DMS79 (cell line): ENCODE results near the gene PALM.
"Not testable (repeated sequence)": the region's sequence is repeated elsewhere in the genome, so short reads cannot be mapped to it uniquely, and the experiment has no call there.

Experiments
- DNase-seq: peaks from one replicate; lab custom pipeline; 2025; lab: John Stamatoyannopoulos, UW

The PALM gene

DNA sequence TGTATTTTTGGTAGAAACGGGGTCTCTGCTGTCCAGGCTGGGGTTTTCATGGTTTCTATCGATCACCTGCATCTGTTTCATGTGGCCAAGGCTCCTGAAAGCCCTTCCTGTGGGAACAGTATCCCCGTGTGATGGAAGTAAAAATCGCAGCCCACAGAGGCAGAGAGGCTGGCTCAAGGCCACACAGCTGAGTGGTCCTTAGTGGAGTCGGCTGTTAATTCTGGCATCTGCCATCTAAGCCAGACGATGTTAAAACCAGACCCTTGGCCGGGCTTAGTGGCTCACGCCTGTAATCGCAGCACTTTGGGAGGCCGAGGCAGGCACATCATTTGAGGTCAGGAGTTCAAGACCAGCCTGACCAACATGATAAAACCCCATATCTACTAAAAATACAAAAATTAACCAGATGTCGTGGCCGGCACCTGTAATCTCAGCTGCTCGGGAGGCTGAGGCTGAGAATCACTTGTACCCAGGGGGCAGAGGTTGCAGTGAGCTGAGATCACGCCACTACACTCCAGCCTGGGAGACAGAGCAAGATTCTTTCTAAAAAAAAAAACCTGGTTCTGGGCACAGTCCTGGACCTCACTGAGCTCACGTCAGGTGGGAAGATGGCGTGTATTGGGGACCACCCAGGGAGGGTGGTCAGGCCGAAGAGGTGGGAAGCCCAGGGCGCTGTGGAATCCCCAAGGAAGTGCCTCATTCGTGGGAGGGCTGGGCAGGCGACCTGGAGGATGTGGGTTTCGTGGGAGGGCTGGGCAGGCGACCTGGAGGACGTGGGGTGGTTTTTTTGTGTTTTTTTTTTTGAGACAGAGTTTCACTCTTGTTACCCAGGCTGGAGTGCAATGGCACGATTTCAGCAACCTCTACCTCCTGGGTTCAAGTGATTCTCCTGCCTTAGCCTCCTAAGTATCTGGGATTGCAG, 23.7 kb downstream of the PALM start:
- DNase-seq, result no peak

- DNase-seq, result no peak
Observed at GRCh38 chr19:734716-735115, 26.0 kb downstream of the PALM start.

GRCh38 chr19:736125-736524, 27.4 kb downstream of the PALM start:
- DNase-seq, result no peak

DNA sequence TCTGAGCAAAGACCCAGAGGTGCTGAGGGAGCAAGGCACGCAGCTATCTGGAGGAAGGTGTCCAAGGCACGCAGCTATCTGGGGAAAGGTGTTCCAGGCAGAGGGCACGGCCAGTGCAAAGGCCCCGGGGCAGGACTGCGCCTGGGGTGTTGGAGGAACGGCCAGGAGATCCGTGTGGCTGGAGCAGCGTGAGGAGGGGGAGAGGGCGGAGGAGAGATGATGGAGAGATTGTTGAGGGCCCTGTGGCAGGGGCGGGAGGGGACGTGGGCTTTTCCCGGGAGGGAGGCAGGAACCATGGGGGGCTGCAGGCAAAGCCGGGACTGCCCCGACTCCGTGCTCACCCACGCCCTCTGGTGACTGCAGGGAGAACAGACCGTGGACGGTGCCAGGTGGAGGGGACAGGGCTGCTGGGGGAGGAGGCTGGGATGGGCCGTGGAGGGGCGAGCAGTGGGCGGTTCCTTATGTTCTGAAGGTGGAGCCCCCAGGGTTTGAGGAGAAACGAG, 28.9 kb downstream of the PALM start:
- DNase-seq, result no peak

DNA sequence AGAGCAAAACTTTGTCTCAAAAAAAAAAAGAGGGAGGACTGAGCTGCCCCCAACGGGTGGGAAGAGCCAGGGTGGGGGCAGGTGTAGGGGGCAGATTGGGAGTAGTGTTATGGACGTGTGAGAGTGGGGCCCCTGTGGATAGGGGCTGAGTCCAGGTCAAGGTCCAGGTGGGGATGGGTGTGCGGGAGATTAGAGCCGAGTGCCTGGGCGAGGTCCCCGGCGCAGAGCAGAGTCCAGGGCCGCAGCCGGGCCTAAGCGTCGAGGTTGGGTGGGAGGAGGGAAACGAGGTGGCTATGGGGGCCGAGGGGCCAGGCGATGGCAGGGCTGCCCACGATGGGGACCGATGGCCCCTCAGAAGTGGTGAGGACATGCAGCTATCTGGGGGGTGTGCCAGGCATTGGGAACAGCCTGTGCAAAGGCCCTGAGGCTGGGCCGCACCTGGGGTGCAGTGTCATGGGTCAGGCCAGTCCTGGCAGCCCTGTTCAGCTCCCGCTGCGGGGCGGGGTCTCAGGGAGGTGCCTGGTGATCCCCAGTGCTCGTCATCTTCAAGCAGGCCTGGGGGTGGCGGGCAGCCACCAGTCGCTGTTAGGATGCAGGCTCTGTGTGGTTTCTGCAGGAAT, 29.9 kb downstream of the PALM start:
- DNase-seq, result no peak

DNA sequence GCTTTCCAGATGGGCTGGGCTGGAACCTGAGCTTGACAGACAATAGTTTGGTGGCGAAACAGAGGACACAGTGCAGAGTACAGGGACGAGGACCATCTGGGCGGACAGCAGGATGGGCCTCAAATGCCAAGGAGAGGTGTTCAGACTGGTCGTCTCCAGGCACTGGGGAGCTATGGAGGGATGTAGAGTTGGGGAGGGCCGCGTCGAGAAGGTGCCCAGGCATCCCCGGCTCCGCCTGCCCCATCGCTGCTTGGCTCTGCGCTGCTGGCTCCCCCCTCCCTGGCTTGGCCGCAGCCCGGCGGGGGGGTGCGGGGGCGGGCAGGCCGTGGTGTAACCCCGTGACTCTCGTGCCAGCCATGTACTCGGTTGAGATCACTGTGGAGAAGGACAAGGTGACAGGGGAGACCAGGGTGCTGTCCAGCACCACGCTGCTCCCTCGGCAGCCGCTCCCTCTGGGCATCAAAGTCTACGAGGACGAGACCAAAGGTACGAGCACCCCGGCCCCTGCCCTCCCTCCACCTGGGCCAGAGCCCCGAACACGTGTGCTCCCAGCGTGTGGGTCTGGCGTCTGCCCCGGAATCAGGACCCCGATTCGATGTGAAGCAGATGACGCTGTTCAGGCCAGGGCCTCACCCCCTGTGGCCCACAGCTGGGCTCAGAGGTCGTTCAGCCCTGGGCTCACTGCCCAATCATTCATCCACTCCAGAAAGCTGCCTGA, 31.4 kb downstream of the PALM start:
- DNase-seq, result peak; percentile 40

GRCh38 chr19:740816-741505, 32.2 kb downstream of the PALM start:
- not testable (repeated sequence) for DNase-seq

DNA sequence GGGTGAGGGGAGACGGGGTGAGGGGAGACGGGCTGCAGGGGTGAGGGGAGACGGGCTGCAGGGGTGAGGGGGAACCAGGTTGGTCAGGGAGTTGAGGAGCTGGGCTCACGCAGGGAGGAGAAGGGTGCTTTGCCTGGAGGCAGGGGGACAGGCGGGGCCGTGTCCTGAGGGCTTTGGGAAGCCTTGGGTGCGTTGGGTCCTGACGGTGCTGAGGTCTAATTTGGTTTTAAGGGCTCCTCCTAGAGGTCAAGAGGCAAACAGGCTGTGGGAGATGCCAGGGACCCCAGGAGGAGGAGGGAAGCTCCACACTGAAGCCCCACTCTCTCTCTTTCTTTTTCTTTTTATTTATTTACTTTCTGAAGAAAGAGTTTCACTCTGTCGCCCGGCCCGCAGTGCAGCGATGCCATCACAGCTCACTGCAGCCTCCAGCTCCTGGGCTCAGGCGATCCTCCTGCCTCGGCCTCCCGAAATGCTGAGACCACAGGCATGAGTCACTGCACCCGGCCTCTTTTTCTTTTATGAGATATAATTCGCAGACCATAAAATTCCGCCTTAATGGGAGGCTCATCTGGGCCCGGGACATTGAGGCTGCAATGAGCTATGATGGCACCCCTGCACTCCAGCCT, 32.9 kb downstream of the PALM start:
- DNase-seq, result peak; percentile 3

- DNase-seq, result no peak
Observed at GRCh38 chr19:742540-743075, 33.9 kb downstream of the PALM start.

GRCh38 chr19:743168-743687, 34.5 kb downstream of the PALM start:
- peak; percentile 99 for DNase-seq

DNA sequence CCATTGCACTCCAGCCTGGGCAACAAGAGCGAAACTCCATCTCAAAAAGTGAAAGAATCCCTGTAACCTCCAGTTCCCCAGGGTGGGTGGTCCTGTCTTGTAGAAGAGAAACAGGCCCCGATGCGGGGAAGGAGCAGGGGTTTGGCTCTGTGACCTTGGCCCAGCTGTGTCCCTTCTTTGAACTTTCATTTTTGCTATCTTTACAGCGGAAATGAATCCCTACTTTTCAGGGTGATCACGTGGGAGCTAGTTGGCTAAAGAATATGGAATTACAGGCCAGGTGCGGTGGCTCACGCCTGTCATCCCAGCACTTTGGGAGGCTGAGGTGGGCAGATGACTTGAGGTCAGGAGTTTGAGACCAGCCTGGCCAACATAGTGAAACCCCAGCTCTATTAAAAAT, 36.4 kb downstream of the PALM start:
- not testable (repeated sequence) for DNase-seq

DNA sequence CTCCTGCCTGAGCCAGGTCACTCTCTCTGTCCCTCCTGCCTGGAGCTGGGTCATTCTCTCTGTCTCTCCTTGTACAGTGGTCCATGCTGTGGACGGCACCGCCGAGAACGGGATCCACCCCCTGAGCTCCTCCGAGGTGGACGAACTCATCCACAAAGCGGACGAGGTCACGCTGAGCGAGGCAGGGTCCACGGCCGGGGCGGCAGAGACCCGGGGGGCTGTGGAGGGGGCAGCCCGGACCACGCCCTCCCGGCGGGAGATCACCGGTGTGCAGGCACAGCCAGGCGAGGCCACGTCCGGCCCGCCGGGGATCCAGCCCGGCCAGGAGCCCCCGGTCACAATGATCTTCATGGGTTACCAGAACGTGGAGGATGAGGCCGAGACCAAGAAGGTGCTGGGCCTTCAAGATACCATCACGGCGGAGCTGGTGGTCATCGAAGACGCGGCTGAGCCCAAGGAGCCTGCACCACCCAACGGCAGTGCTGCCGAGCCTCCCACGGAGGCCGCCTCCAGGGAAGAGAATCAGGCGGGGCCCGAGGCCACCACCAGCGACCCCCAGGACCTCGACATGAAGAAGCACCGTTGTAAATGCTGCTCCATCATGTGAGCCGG, 37.6 kb downstream of the PALM start:
- DNase-seq, result no peak

- DNase-seq, result no peak
Observed at GRCh38 chr19:746956-747355, 38.2 kb downstream of the PALM start.

GRCh38 chr19:747432-748273, 38.9 kb downstream of the PALM start:
- no peak for DNase-seq

DNA sequence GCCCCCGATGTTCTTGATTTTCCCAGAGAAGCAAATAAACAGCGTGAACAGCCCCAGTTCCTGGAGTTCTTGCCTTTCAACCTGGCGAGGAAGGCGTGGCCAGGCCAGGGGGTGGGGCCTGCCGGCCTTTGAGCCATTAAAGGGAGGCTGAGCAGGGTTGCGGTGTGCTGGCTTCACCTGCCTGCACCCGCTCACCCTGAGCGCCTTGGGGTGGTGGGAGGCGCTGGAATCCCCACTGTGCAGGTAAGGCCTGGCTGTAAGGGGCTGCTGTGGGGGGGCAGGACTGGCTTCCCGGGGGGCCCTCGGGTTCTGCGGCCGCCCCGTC, 39.5 kb downstream of the PALM start:
- no peak for DNase-seq

DNA sequence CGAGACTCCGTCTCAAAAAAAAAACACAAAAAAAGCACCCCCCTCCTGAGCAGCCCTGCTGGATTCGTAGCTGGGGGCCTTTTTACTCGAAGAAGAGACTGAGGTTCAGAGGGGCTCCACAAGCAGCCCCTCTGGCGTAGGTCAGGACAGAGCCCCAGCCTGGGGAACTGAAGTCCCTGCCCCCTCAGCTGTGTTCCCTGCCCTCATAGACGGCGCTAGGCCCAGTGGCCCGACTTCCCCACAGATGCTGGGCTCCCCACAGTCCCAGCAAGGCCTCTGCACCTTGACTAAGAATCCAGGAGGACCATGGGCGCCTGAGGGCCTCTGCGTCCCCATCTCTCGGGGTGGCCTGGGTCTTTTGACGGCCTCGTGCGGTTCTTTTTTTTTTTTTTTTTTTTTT, 41.1 kb downstream of the PALM start:
- DNase-seq, result no peak

DNA sequence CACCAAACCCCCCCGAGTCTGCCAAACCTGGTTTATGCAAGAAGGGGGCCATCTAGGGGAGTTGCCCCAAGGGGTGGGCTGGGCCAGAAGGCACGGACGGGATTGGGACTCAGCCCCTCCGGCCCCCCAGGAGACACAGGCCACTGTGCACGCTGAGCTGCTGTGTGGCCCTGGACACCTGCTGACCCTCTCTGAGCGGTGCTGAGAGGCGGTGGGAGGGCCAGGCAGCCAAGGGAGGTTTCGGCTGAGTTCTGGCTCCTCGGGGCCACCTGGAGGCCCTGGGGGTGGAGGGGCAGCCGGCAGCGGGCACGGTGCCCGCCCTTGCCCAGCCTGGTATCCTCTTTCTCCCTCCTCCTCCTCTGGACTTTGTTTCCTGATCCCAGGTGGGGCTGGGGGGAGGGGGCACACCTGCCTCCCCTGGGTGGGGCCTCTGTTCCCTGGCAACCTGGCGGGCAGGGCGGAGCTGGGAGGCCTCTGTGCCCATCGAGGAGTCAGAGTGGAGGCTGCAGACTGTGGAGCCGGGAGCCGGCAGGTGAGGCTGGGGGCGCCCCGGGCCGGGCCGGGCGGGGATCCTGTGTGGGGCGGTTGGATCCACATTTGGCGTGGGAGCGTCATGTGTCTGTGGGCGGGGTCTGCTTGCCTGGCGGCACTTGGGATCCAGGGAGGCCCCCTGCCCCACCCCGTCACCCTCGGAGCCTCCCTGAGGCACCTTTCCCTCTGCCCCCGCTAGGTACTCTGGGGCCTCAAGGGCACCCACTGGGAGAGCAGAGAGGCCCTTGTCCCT, 42.1 kb downstream of the PALM start, which contains the start of gene MISP:
TSS of gene MISP (plus strand) at position 473 of the 784 bp plus-strand sequence. CDS start 5,835 bp downstream, outside the sequence.
- peak; percentile 93 for DNase-seq

GRCh38 chr19:751501-752341, 43.0 kb downstream of the PALM start:
- DNase-seq, result no peak
